ENCODE measurements around the gene RXRB. TPM values are rescaled to one million over a fixed set of nuclear protein-coding genes. Genes with fewer than 3 reads are reported as not detected.

The RXRB gene
- total and polyA plus RNA-seq, 7 donors, result 19.2 to 45.9 (median 34.7) TPM

- DNase-seq (no peak), ATAC-seq (peak in 1 of 4 donors; percentile 56)
- Histone ChIP-seq H3K36me3 (ENCODE audit: insufficient read depth in 1 of 2, low read depth in 1 of 2) (no peaks in the 10 kb centered on the region), H3K27me3 (ENCODE audit: insufficient read depth in 3 of 3, low read length in 2 of 3) (peaks cover 0 to 32% (median 7%) of the 10 kb centered on the region in 3 donors), H3K27ac (no peak overlapping the region), H3K9me3 (no peaks in the 10 kb centered on the region), H3K4me3 (no peak overlapping the region), H3K4me1 (no peaks in the 10 kb centered on the region)
- intact Hi-C loops (cut with DNase I), result loop anchor here in 1 of 2 donors (2.0 kb wide), 1 partner anchor 133 kb away; no protein-coding TSS in a partner anchor
- 44 to 47% (median 45%) methylated on average over 8 of the region's 8 CpGs for WGBS, 3 donors
- peak; percentile 75 for TF ChIP-seq CTCF (IDR thresholded peaks at IDR 0.05)
These were observed 52.4 kb downstream of the RXRB start for GRCh38 chr6:33147807-33148666.

GRCh38 chr6:33144373-33144772, 56.1 kb downstream of the RXRB start:
- Histone ChIP-seq H3K27ac (no peak overlapping the region), H3K27me3 (ENCODE audit: insufficient read depth in 3 of 3, low read length in 2 of 3) (peaks cover 0 to 24% (median 5%) of the 10 kb centered on the region in 3 donors), H3K4me1 (no peaks in the 10 kb centered on the region), H3K9me3 (no peaks in the 10 kb centered on the region), H3K4me3 (no peak overlapping the region), H3K36me3 (ENCODE audit: insufficient read depth in 1 of 2, low read depth in 1 of 2) (no peaks in the 10 kb centered on the region)
- no peak for DNase-seq
- intact Hi-C loops (cut with DNase I), result no loop called here
- ATAC-seq, result no peak
- no peak for TF ChIP-seq CTCF (IDR thresholded peaks at IDR 0.05)
- WGBS, 3 donors, result 7 to 14% (median 7%) methylated on average over 1 of the region's 1 CpG

Other genes with a start within 250 kb of the RXRB start
- 10 to 100 TPM in 2 of 4 donors, 1 to 10 TPM in 2; 3.2 to 12.0 (median 9.4) TPM for gene HLA-DMA, start 247.6 kb downstream of the RXRB start, total RNA-seq
- 1 to 10 TPM; 6.3 to 7.4 (median 7.1) TPM for gene HLA-DMA, start 247.6 kb downstream of the RXRB start, polyA plus RNA-seq
- 100 to 1,000 TPM in 3 of 4 donors, 10 to 100 TPM in 1; 70.0 to 135 (median 115) TPM for gene BRD2, start 232.1 kb downstream of the RXRB start, total RNA-seq
- 10 to 100 TPM; 62.2 to 93.0 (median 64.4) TPM for gene BRD2, start 232.1 kb downstream of the RXRB start, polyA plus RNA-seq
- gene HLA-DOA, start 191.1 kb downstream of the RXRB start, total RNA-seq, result 1 to 10 TPM in 2 of 4 donors, under 1 TPM in 2; 0.48 to 1.5 (median 0.85) TPM
- under 1 TPM; 0.36 to 0.77 (median 0.58) TPM for gene HLA-DOA, start 191.1 kb downstream of the RXRB start, polyA plus RNA-seq
- 10 to 100 TPM; 13.8 to 52.6 (median 20.2) TPM for gene HLA-DPA1, start 127.0 kb downstream of the RXRB start, total RNA-seq
- gene HLA-DPA1, start 127.0 kb downstream of the RXRB start, polyA plus RNA-seq, result 10 to 100 TPM; 10.7 to 12.3 (median 10.9) TPM
- gene HLA-DPB1, start 124.7 kb downstream of the RXRB start, total RNA-seq, result 10 to 100 TPM; 11.9 to 33.2 (median 18.3) TPM
- gene HLA-DPB1, start 124.7 kb downstream of the RXRB start, polyA plus RNA-seq, result 10 to 100 TPM; 11.0 to 17.9 (median 11.1) TPM
- gene COL11A2, start 8.2 kb downstream of the RXRB start, total RNA-seq, result 1 to 10 TPM in 1 of 4 donors, under 1 TPM in 3; 0.27 to 1.3 (median 0.51) TPM
- under 1 TPM; 0.35 to 0.69 (median 0.61) TPM for gene COL11A2, start 8.2 kb downstream of the RXRB start, polyA plus RNA-seq
- 10 to 100 TPM; 17.6 to 41.4 (median 28.4) TPM for gene SLC39A7, start 202 bp upstream of the RXRB start, total RNA-seq
- gene SLC39A7, start 202 bp upstream of the RXRB start, polyA plus RNA-seq, result 100 to 1,000 TPM in 1 of 3 donors, 10 to 100 TPM in 2; 44.8 to 126 (median 53.5) TPM
- 10 to 100 TPM in 3 of 4 donors, 1 to 10 TPM in 1; 5.3 to 18.9 (median 11.9) TPM for gene HSD17B8, start 4.0 kb upstream of the RXRB start, total RNA-seq
- 10 to 100 TPM in 2 of 3 donors, 1 to 10 TPM in 1; 9.6 to 12.3 (median 10.2) TPM for gene HSD17B8, start 4.0 kb upstream of the RXRB start, polyA plus RNA-seq
- gene RING1, start 7.8 kb upstream of the RXRB start, total RNA-seq, result 10 to 100 TPM; 27.9 to 31.6 (median 29.1) TPM
- gene RING1, start 7.8 kb upstream of the RXRB start, polyA plus RNA-seq, result 10 to 100 TPM; 29.9 to 39.4 (median 34.6) TPM
- 10 to 100 TPM; 35.7 to 52.5 (median 46.8) TPM for gene VPS52, start 71.2 kb upstream of the RXRB start, total RNA-seq
- gene VPS52, start 71.2 kb upstream of the RXRB start, polyA plus RNA-seq, result 10 to 100 TPM; 29.3 to 31.6 (median 30.2) TPM
- gene RPS18, start 71.4 kb upstream of the RXRB start, total RNA-seq, result 1,000 to 10,000 TPM; 1,108 to 1,410 (median 1,267) TPM
- gene RPS18, start 71.4 kb upstream of the RXRB start, polyA plus RNA-seq, result 1,000 to 10,000 TPM; 1,958 to 4,446 (median 3,068) TPM
- gene B3GALT4, start 76.5 kb upstream of the RXRB start, total RNA-seq, result 1 to 10 TPM; 1.3 to 3.6 (median 1.7) TPM
- 1 to 10 TPM; 1.7 to 3.0 (median 1.8) TPM for gene B3GALT4, start 76.5 kb upstream of the RXRB start, polyA plus RNA-seq
- 10 to 100 TPM; 22.4 to 46.0 (median 34.7) TPM for gene WDR46, start 88.6 kb upstream of the RXRB start, total RNA-seq
- 10 to 100 TPM; 33.3 to 65.0 (median 44.4) TPM for gene WDR46, start 88.6 kb upstream of the RXRB start, polyA plus RNA-seq
- 10 to 100 TPM; 57.2 to 87.6 (median 75.7) TPM for gene PFDN6, start 88.9 kb upstream of the RXRB start, total RNA-seq
- gene PFDN6, start 88.9 kb upstream of the RXRB start, polyA plus RNA-seq, result 100 to 1,000 TPM; 223 to 296 (median 248) TPM
- 10 to 100 TPM; 44.5 to 58.3 (median 54.9) TPM for gene RGL2, start 98.3 kb upstream of the RXRB start, total RNA-seq
- 10 to 100 TPM; 30.5 to 66.1 (median 51.9) TPM for gene RGL2, start 98.3 kb upstream of the RXRB start, polyA plus RNA-seq
- 10 to 100 TPM; 24.4 to 37.4 (median 27.1) TPM for gene TAPBP, start 113.4 kb upstream of the RXRB start, total RNA-seq
- gene TAPBP, start 113.4 kb upstream of the RXRB start, polyA plus RNA-seq, result 10 to 100 TPM in 2 of 3 donors, 1 to 10 TPM in 1; 7.9 to 16.1 (median 10.1) TPM
- 10 to 100 TPM in 2 of 4 donors, 1 to 10 TPM in 2; 7.4 to 19.7 (median 10.1) TPM for gene ZBTB22, start 117.1 kb upstream of the RXRB start, total RNA-seq
- 1 to 10 TPM; 4.7 to 8.4 (median 5.7) TPM for gene ZBTB22, start 117.1 kb upstream of the RXRB start, polyA plus RNA-seq
- 10 to 100 TPM; 22.2 to 36.4 (median 34.2) TPM for gene DAXX, start 122.3 kb upstream of the RXRB start, total RNA-seq
- gene DAXX, start 122.3 kb upstream of the RXRB start, polyA plus RNA-seq, result 10 to 100 TPM; 39.3 to 76.8 (median 59.7) TPM
- gene KIFC1, start 191.2 kb upstream of the RXRB start, total RNA-seq, result under 1 TPM in 3 of 4 donors, not detected in 1; 0.17 to 0.27 (median 0.25) TPM
- 1 to 10 TPM in 1 of 3 donors, under 1 TPM in 2; 0.15 to 1.0 (median 0.19) TPM for gene KIFC1, start 191.2 kb upstream of the RXRB start, polyA plus RNA-seq
- 10 to 100 TPM; 40.5 to 57.5 (median 50.5) TPM for gene PHF1, start 210.3 kb upstream of the RXRB start, total RNA-seq
- 10 to 100 TPM; 65.6 to 84.8 (median 78.3) TPM for gene PHF1, start 210.3 kb upstream of the RXRB start, polyA plus RNA-seq
- 100 to 1,000 TPM in 2 of 4 donors, 10 to 100 TPM in 2; 75.4 to 121 (median 95.6) TPM for gene CUTA, start 217.4 kb upstream of the RXRB start, total RNA-seq
- gene CUTA, start 217.4 kb upstream of the RXRB start, polyA plus RNA-seq, result 100 to 1,000 TPM in 2 of 3 donors, 10 to 100 TPM in 1; 99.9 to 126 (median 125) TPM
- 1 to 10 TPM; 1.9 to 4.3 (median 2.2) TPM for gene SYNGAP1, start 219.4 kb upstream of the RXRB start, total RNA-seq
- 1 to 10 TPM in 2 of 3 donors, under 1 TPM in 1; 0.70 to 2.2 (median 1.5) TPM for gene SYNGAP1, start 219.4 kb upstream of the RXRB start, polyA plus RNA-seq

Measured in psoas muscle (tissue), 8 donors.